Subcutaneous adipose tissue (tissue), 4 donors: ENCODE data around the gene FAM135A. TPM values are rescaled to one million over a fixed set of nuclear protein-coding genes. Genes with fewer than 3 reads are reported as not detected.

Experiments used
- small RNA-seq: library from RNA; depleted of rRNA; stranded (forward); fragments of <200 nt; gene quantifications from one replicate; pipeline ENCODE3, GENCODE V24; 2016
- total RNA-seq, 4 donors: library from RNA; depleted of rRNA; stranded (reverse); fragments of >200 nt; gene quantifications; one replicate each; pipeline ENCODE4 v1.1.0, GENCODE V29; 2016
- TF ChIP-seq, protein P1 (sequence below): fragments of 450-650 bp; IDR thresholded peaks from one replicate; pipeline ENCODE4 v1.5.1; 2016; ENCODE audit warnings: low read depth, mild to moderate bottlenecking, control low read depth, antibody characterized with exemption, moderate library complexity

Gene FAM135A
- total RNA-seq, 4 donors from 2014 or later, result 26.2 to 33.6 (median 27.1) TPM

GRCh38 chr6:70592391-70593117 lies 179.2 kb downstream of the FAM135A start:
- TF ChIP-seq, protein P1, sequence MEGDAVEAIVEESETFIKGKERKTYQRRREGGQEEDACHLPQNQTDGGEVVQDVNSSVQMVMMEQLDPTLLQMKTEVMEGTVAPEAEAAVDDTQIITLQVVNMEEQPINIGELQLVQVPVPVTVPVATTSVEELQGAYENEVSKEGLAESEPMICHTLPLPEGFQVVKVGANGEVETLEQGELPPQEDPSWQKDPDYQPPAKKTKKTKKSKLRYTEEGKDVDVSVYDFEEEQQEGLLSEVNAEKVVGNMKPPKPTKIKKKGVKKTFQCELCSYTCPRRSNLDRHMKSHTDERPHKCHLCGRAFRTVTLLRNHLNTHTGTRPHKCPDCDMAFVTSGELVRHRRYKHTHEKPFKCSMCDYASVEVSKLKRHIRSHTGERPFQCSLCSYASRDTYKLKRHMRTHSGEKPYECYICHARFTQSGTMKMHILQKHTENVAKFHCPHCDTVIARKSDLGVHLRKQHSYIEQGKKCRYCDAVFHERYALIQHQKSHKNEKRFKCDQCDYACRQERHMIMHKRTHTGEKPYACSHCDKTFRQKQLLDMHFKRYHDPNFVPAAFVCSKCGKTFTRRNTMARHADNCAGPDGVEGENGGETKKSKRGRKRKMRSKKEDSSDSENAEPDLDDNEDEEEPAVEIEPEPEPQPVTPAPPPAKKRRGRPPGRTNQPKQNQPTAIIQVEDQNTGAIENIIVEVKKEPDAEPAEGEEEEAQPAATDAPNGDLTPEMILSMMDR, result no peak

DNA sequence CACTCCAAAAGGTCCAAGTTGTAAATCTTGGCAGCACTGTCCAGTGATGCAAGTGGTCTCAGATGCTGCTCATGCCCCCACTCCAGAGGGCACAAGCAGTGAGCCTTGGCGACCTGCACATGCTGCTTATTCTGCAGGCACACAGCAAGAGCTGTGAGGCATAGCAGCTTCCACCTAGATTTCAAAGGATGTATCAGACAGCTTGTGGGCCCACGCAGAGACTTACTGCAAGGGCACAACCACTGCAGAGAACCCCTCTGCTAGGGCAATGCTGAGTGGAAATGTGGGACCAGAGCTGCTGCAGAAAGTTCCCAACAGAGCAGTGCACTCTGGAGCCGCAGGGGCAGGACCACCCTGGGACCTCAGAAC lies 179.8 kb downstream of the FAM135A start:
- TF ChIP-seq, protein P1, result no peak

DNA sequence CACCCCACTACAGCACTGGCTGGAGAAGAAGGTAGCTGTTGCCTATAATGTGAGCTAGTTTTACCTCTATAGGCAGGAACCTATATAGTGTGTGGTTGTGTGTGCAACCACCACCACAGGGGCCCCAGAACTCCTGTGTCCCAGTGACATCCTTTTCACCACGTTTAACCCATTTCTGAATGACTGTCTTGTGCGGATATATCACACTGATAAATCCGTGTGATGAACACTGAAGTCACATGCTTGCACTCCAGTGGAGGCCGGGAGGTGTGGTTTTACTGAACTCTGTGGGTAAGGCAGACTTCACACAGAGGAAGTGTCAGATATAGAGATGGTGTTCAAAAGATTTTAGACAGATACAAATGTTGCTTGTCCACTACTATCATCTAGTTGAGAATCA lies 185.9 kb downstream of the FAM135A start:
- TF ChIP-seq, protein P1, result no peak

DNA sequence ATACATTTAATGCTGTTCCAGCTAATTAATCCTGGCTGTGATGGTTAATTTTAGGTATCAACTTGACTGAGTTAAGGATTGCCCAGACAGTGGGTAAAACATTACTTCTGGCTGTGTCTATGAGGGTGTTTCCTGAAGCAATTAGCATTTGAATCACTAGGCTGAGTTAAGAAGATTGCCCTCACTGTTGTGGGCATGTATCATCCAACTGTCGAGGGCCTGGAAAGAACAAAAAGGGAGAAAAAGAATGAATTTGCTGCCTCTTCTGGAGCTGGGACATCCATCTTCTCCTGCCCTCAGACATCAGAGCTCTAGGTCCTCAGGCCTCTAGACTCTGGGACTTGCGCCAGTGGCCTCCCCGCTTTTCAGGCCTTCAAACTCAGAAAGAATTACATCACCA lies 187.7 kb downstream of the FAM135A start:
- TF ChIP-seq, protein P1, result no peak

GRCh38 chr6:70604254-70604653 lies 190.9 kb downstream of the FAM135A start:
- TF ChIP-seq, protein P1, result no peak

Small RNAs within 50 kb of the gene (small RNA-seq; reads per million reads assigned to genes)
- not detected for gene RNU7-48P

Other genes with a start within 250 kb of the FAM135A start
- gene COL9A1, start 110.4 kb upstream of the FAM135A start, total RNA-seq, result not detected
- 10 to 100 TPM; 11.0 to 35.6 (median 13.0) TPM for gene SDHAF4, start 153.4 kb downstream of the FAM135A start, total RNA-seq